Skeletal muscle cell (primary cell): Measurements from ENCODE around the gene PTPA.

ENCODE experiments used
- DNase-seq: peaks from one replicate; pipeline ENCODE4 v3.0.0-alpha.2; 2010; ENCODE audit warnings: low read depth
- H3K4me3 ChIP-seq: 2 replicates; pipeline ENCODE4 v1.5.1; 2011; ENCODE audit warnings: low read depth, mild to moderate bottlenecking, control low read depth, low read length, moderate library complexity

Gene PTPA

DNA sequence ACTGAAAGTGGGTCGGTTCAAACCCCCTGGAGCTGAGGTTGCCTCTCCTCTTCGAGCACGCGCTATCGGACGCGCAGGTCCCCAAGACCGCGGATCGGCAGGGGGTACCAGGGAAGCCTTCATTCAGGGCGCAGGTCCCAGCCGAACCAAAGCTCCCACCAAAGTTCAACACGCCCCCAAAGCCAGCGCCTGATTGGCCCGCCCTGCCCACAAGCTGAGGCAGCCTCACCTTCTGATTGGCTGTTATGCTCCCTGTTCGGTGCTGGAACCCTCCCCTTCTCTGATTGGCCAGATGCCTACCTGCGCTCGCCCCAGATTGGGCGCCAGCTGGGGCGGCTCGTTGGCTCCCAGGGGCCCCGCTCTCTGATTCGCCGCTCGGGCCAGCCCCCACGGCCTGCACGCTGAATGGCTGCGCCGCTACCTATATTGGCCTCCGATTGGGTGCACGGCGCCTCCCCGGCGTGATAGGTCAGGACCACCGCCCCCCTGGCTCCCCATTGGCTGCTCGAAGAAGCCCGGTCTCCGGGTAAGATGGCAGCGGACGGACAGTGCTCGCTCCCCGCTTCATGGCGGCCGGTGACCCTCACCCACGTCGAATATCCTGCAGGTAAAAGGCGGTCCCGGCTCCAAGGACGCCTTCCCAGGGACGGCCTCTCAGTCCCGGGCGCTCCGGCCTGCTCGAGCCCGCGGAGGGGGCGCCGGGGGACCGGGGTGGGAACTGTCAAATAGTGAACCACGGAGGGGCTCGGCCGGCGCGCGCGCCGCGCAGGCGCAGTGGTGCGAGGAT lies 30.4 kb upstream of the PTPA start, which contains the start of gene DOLPP1:
TSS of gene DOLPP1 (plus strand) at position 511 of the 787 bp plus-strand sequence. CDS start at position 532, 21 bp downstream.
- H3K4me3 ChIP-seq = peak within 1 kb of the TSS; percentile 79
- DNase-seq = peak; percentile 99

DNA sequence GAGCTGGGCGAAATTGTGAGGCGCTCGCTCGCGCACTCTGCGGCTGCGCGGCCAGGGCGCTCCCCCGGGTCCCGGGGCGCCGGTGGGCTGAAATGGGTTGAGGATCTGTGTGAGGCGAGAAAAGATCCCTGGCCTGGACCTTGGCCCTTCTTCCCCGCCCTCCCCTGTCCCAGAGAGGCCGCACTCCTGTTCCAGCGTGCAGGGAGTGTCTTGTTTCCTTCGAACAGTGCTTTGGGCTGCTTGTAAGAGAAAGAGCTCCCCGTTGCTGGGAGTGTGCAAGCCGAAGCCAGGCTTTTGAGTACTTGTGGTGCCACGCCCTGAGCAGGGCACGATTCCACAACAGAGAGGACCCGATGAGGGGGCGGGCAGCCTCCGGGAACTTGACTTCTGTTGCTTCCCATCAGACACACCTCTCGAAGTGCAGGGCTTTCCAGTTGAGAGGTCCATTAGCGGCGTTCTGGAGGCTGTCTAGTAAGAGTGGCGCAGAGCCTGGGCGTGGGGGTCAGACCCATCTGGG lies 29.8 kb upstream of the PTPA start:
- peak overlapping the region; percentile 79 for H3K4me3 ChIP-seq
- DNase-seq = no peak

DNA sequence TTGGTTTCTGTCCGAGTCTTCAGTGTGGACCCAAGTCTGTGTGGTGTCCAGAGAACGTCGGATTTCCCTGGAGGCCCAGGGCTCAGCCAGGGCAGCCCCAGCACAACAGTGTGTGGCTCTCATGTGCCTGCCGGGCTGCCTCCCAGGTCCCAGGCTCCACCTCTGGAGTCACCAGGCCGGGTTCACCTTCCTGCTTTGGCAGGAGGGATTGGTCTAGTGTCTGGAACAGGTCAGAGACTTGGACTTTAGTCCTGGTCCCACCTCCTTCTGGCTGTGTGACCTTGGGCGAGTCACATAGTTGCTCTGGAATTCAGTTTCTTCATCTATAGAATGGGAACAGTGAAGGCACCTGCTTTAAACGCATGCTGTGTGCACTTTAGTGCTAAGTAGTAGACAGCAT lies 27.1 kb upstream of the PTPA start:
- no peak overlapping the region for H3K4me3 ChIP-seq
- DNase-seq = no peak

DNA sequence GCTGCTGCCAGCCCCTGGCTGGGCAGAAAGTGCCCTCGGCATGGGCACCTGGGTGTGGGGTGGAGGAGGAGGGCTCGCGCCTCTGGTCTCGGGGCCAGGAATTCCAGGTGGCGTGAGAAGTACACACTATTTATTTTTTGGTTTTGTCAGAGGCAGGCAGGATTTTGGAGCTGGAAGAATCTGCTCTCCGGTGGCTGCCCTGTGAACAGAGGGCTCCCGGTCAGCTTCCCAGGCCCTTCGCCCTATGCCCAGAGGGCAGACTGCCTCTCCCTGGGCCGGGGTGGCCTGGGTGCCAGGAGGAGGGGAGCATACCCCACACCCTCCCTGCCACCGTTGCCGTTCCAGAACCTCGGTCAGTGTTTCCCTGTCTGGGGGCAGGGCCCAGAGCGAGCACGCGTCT lies 22.0 kb upstream of the PTPA start:
- H3K4me3 ChIP-seq = no peak overlapping the region
- DNase-seq = no peak

DNA sequence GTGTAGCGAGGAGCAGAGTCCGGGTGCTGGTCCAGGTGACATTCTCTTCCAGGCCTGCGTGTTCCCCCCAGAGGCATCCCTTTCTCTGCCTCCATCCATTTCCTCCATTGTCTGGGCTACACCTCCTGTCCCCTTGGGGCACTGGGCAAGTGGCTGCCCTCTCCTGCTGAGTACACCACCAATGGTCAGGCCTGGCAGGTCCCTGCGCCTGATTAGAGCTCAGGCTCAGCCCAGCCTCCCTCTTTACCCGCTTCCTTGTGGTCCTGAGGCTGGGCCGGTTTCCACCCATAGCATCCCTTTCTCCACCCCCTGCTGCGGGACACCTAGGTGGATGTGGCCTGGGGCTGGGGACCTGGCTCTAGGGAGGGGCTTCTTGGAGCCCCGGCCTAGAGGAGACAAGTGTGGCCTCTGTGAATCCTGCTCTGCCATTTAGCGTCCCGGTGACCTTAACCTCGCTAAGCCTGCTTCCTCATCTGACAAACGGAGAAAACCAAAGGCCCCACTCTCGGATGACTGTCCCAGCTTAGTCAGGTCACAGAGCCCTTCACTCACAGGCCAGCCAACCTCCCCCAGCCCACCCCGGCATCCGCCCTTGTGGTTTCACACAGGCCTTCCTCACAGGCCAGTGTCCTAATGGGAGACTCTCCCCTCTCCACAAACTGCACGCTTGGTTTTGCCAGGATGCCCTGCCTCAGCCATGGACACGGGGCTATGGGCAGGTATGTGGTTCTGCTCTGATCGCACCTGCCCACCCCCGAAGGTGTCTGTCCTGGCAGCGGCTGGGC lies 17.4 kb upstream of the PTPA start:
- DNase-seq = no peak
- H3K4me3 ChIP-seq = no peak overlapping the region

DNA sequence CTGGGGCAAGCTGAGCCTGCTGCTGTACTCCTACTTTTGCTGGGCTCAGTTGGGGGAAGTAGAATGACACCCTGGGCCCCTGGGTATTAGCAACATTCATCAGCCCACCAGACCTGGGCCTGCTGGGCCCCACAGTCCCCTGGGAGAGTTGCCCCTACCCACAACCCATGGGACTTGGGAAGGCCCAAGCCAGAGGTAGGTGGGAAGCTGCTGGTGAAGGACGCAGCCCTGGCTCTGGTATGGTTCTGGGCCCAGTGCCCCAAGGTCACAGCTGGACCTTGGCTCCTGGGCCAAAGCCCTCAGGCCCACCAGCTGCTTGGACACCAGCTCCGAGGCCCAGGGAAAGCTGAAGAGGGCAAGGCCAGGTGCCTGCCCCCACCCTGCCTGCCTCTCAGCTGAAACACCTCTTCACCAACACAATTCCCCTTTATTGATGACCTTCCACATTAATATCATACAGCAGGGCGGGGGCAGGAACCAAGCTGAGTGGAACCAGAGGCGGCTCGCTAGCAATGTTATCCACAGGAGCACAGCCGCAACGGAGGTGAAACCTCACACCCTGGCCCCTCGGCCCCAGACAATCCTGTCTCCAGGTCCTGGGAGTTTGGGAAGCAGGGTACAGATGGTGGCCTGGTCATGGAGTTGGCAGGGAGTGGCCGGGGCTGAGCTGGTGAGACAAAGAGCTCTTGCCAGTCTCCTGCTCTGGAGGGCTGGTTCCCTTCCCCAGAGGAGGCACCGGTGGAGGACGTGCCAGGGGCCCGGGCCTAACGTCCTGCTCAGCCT lies 16.6 kb upstream of the PTPA start:
- DNase-seq = no peak
- no peak overlapping the region for H3K4me3 ChIP-seq

DNA sequence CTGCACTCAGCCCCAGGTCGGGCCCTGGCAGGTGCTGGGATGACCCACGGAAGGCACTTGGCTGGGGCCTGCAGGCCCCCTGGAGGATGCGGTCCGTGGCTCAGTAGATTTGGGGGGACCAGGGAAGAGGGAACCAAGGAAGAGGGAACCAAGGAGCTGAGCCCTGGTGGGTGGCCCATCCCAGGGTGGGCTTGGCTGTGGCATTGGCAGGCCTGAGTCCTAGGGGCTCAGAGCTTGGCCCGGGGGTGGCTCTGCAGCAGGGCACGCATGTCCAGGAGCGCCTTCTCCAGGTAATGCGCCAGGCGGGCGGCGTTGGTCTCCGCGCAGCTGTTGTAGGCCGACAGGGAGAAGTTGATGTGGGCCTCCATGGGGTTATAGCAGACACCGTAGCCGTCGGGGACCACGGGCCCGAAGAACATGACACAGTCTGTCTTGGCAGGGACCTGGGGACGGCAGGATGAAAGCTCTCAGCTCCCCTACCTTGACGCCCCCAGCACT lies 16.0 kb upstream of the PTPA start:
- no peak for DNase-seq
- no peak overlapping the region for H3K4me3 ChIP-seq

DNA sequence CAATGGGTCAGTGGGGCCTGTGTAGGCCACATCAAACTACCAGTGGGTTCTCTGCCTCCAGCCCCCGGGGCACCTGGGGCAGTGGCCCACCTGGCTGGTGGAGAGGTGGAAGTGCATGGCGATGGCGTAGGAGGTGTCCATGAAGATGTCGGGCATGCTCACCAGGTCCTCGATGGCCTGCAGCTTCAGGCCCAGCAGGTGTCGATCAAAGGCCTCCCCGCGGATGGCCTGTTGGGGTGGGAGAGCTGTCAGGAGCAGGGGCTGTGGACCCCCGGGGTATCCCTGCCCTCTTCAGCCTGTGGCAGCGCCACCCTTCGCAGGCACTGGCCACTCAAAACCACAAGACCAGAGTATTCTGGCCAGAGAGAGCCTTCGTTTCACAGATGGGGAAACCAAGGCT lies 15.3 kb upstream of the PTPA start:
- no peak overlapping the region for H3K4me3 ChIP-seq
- DNase-seq = no peak

DNA sequence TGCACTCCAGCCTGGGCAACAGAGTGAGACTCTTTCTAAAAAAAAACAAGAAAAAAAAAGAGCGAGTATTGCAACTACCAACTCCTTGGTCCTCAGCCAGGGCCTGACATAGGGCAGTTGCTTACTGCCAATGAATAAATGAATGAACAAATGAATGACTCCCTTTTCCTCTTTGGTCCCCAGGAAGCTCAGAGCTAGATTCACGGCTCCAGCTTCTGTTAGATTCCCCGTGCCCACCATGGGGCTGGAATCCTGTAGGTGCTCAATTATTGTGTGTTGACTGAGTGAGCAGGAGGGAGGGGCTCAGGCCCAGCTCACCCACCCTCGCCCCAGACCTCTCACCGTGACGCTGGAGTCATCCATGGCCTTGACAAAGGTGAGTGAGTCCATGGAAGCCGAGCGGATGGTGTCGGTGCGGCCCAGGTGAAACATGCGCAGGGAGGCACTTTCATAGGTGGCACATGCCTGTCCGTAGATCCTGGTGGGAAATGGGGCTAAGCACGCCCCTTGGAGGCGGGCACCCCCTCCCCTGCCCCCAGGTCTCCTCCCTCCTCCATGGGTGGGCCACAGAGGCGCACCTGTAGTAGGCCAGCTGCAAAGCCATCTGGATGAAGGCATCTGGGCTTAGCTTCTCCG lies 13.4 kb upstream of the PTPA start:
- no peak for DNase-seq
- H3K4me3 ChIP-seq = no peak overlapping the region

DNA sequence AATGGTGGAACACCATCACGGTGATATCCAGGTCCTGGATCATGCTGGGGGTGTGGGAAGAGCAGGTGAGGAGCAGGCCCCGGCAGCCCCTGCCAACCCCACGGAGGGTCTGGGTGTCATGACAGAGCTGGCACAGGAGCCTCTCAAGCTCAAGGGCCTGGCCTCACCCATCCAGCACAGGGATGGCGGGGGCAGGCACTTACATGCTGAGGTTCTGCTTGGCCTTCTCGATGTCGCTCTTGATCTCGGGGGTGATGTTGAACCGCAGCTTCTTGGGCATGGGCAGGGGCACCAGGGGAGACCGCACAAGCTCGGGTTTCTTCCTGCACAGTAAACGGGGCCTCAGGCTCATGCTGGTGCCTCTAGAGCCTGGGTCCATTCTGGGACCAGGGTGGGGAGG lies 12.9 kb upstream of the PTPA start:
- H3K4me3 ChIP-seq = no peak overlapping the region
- DNase-seq = no peak

DNA sequence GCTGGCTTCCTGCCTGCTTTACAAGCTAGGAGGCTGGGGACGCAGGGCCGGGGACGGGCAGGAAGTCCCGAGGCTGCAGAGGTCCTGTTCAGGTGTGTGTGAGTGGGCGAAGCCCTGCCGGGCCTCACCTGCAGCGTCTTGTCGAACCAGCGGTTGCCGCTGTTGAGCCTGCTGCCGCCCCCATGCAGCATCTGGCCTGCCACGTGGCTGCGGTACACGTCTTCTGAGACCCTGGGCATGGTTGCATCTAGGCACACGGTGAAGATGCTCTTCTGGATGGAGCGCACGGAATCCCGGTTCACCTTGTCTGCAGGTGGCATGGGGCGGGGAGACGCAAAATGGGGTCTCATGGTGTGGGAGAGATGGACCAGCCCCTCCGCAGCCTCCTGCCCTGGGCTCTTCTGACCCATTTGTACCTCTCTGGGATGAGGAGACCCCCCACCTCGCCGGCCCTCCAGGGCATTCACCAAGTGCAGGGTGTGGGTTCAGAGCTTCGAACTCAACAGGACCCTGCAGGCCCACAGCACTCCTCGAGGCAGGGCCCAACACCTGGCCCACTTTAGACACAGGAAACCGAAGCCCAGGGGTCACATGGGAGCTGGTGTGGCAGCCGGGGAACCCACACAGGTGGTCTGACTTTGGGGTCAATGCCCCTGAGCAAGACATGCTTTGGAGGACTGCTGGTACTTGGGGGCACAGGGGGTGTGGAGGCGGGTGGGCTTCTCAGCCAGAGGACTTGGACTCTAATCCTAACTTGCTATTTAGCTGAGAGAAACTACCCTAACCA lies 10.6 kb upstream of the PTPA start:
- H3K4me3 ChIP-seq = no peak overlapping the region
- no peak for DNase-seq

DNA sequence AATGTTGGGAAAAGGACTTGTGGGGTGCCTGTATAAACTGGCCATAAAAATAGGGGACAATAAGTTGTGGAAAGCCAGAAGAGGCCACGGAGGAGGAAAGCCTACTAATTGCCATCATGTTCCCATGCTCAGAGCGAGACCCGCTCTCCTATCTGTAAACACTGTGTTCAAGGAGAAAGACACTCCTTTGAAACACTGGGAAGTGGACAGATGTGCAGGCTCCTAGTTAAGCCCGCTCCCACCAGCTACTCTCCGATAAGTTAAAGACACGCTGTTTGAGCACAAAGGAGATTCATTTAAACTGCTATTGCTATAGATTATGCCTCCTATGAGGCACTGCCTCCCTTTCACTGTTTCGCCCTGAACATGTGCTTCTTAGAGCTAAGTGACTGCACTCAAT lies 9.9 kb upstream of the PTPA start:
- H3K4me3 ChIP-seq = no peak overlapping the region
- no peak for DNase-seq

DNA sequence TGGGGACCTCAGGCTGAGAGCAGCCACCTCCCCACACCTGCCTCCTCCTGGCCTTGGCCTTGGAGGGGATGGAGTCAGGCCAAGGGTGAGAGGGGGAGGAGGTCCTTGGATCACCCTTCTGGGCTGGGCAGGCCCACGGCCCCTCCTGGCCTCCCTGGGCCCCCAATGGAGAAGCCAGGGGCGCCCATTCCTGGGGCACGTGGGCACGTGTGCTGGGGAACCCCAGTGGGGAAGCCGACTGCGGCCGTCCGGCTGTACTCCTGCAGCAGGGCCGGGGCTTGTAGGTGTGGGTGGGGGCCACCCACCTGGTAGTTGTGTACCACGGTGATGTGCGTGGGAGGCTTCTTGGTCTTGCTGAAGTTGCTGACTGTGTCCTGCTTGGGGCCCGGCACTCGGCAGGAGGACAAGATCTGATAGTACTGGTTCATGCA lies 9.1 kb upstream of the PTPA start:
- H3K4me3 ChIP-seq = no peak overlapping the region
- DNase-seq = no peak

DNA sequence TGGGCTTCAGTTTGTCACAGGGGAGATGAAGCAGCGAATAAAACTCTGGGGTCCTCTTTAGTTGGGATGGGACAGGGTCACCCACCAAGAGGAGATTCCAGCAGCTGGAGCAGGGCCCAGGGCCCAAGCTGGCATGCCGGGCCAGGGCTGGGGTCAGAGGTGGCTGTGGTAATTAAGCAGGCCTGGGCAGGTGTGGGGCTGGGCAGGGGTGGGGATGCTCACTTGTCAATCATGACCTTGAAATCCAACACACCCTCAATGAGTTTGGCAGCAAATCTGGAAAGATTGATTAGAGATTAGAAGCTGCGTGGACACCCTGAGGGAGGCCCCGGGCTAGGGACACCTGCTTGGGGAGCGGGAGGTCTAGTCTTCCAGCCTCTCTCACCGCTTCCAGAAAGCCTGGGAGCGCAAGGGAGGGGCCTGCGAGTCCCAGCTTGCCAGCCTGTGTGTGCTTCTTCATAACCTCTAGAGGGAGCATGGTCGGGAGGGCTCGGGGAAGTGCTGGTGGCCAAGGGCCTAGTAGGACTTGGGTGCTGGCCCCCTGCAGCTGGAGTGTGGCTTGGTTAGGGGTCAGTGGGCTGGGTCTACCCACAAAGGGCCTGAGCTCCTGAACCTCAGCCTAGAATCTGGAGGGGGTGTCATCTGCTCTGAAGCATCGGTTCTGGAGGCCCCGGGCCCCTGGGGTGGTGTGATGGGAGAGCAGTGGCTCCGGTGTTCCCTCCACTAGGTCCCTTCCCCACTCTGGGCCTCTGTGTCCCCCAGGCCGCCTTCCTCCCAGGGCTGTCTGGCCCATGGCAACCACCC lies 8.2 kb upstream of the PTPA start:
- peak; percentile 4 for DNase-seq
- no peak overlapping the region for H3K4me3 ChIP-seq

DNA sequence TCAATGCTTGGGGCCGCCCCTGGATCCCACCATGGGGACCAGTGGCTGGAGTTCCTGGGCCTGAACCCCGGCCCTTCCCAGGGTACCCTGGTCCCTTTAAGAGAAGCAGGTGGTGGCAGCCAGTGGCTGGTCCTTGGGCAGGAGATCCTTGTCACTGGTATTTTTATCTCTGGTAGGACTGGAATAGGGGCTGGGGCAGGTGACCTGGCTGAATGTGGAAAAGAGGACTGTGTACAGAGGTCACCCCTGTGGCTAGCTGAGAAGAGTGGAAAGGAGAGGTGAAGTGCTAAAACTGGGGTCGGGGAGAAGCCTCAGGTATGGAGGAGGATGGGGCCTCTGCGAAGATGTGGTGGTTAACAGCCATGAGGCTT lies 7.6 kb upstream of the PTPA start:
- no peak overlapping the region for H3K4me3 ChIP-seq
- DNase-seq = no peak

DNA sequence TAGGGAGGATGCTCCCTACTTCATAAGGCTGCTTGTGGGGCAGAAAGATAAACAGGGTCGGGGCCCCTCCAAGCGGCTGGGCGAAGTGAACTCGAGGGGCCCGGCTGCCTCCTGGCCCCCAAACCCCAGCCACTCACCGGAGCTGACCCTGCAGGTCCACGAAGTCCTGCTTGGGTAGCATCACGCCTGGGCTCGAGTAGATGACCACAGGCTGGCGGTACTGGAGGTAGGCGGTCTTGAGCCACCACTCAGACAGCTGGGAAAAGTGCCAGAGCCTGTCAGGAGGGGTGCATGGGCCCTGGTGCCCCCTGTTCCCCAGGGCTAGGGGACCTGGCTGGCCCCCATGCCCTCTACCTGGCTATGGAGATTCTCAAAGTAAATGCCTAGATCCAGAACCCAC lies 7.2 kb upstream of the PTPA start:
- no peak for DNase-seq
- no peak overlapping the region for H3K4me3 ChIP-seq

DNA sequence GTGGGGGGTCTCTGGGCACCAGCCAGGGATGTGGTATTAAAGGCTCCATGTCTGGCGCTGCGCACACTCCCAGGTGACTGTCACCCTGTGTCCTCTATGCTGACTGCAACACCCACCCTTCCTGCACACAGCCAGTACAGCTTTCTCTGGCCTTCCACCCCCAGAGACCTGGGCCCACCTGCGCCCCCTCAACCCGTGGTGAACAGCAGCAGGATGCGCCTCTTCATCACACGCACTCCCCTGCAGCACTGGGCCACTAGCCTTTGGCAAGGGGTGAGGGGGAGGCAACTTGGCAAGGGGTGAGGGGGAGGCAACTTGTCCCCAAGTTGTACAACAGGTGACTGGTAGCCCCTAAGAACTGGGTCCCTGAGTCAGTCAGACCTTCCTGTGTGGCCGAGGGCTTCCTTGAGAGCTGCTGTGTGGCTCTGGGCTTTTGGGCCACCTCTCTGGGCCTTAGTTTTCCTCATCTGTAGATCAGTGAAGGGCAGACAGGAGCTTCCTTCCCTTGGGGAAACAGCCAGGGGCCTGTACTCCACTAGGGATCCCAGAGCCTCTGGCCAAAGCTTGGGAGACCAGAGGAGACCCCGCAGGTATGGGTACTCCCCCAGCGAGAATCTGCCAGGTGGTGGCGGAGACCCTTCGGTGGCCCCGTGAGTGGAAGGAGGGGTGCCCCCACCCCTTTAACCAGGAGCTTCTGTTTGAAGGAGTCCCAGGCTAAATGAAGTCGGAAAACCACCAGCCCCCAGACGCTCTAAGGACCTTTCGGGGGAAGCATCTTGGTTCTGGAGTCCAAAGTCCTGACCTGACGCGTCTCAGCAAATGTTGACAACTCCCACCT lies 5.1 kb upstream of the PTPA start:
- no peak for DNase-seq
- no peak overlapping the region for H3K4me3 ChIP-seq
